Activated CD4-positive, CD25-positive, alpha-beta regulatory T cell treated with anti-CD3 and anti-CD28 coated beads, Interleukin-2, amount 50 U/mL, for 16 hours (primary cell): Measurements from ENCODE around the gene CLEC4F.
A peak's percentile ranks its signal among the peaks of the same experiment; 100 is the strongest.

ENCODE experiments used
- DNase-seq: peaks from one replicate; pipeline ENCODE4 v3.0.0-alpha.2; 2020; ENCODE audit warnings: low read depth, low spot score

CLEC4F gene

GRCh38 chr2:70820499-70820898, at the start of gene CLEC4F:
CLEC4F (minus strand) TSS chr2:70820599; CDS start chr2:70820523, 76 bp downstream.
- DNase-seq = no peak

- no peak for DNase-seq
Measured at GRCh38 chr2:70868970-70869369, 48.6 kb upstream of the CLEC4F start.

GRCh38 chr2:70861777-70862625, 41.6 kb upstream of the CLEC4F start:
- peak; percentile 46 for DNase-seq

- DNase-seq = no peak
Measured at GRCh38 chr2:70855667-70856066, 35.3 kb upstream of the CLEC4F start.

- no peak for DNase-seq
Measured at GRCh38 chr2:70854411-70854810, 34.0 kb upstream of the CLEC4F start.

- DNase-seq = no peak
Measured at GRCh38 chr2:70852824-70853223, 32.4 kb upstream of the CLEC4F start.

- no peak for DNase-seq
Measured at GRCh38 chr2:70851704-70852103, 31.3 kb upstream of the CLEC4F start.

- no peak for DNase-seq
Measured at GRCh38 chr2:70850925-70851324, 30.5 kb upstream of the CLEC4F start.

- no peak for DNase-seq
Measured at GRCh38 chr2:70842401-70842800, 22.0 kb upstream of the CLEC4F start.

GRCh38 chr2:70837980-70838925, 17.9 kb upstream of the CLEC4F start:
- no peak for DNase-seq

- no peak for DNase-seq
Measured at GRCh38 chr2:70835643-70836042, 15.2 kb upstream of the CLEC4F start, which contains the start of gene CD207. CD207 (minus strand) TSS chr2:70835816; CDS start chr2:70835776, 40 bp downstream.

- DNase-seq = no peak
Measured at GRCh38 chr2:70834881-70835280, 14.5 kb upstream of the CLEC4F start.

GRCh38 chr2:70834106-70834505, 13.7 kb upstream of the CLEC4F start:
- DNase-seq = no peak

- DNase-seq = no peak
Measured at GRCh38 chr2:70833246-70833645, 12.8 kb upstream of the CLEC4F start.

GRCh38 chr2:70832386-70832785, 12.0 kb upstream of the CLEC4F start:
- no peak for DNase-seq

- DNase-seq = no peak
Measured at GRCh38 chr2:70831861-70832260, 11.5 kb upstream of the CLEC4F start.

GRCh38 chr2:70830366-70830765, 10.0 kb upstream of the CLEC4F start:
- no peak for DNase-seq

GRCh38 chr2:70829916-70830315, 9.5 kb upstream of the CLEC4F start:
- no peak for DNase-seq

- DNase-seq = no peak
Measured at GRCh38 chr2:70828914-70829824, 8.8 kb upstream of the CLEC4F start.

GRCh38 chr2:70828115-70828514, 7.7 kb upstream of the CLEC4F start:
- DNase-seq = no peak

- DNase-seq = no peak
Measured at GRCh38 chr2:70827388-70827787, 7.0 kb upstream of the CLEC4F start.
